Kidney (tissue), 14 donors: ENCODE data around the gene NPR2. TPM values are rescaled to one million over a fixed set of nuclear protein-coding genes. Genes with fewer than 3 reads are reported as not detected.

Source experiments
- DNase-seq, 5 donors: peaks; one replicate each; pipeline ENCODE4 v3.0.0-alpha.2; 2013 to 2020
- FAIRE-seq: peaks from 2 replicates; lab custom pipeline; 2012; peaks lifted over from hg19 to GRCh38; lab: Jason Lieb, UNC
- H3K27ac ChIP-seq, 2 donors: one replicate each; pipeline ENCODE4 v1.7.0; 2013; ENCODE audit warnings: low read depth in 2 of 2, low read length in 2 of 2, inconsistent platforms in 1 of 2
- H3K27me3 ChIP-seq: one replicate; pipeline ENCODE4 v1.7.1; 2013; ENCODE audit warnings: low read length, inconsistent platforms; ENCODE audit not compliant: control insufficient read depth, insufficient read depth
- H3K36me3 ChIP-seq, 3 donors: one replicate each; pipeline versions ENCODE4 v1.7.0 to v1.7.1; 2013; ENCODE audit warnings: low read length in 3 of 3, control low read depth in 1 of 3, inconsistent platforms in 1 of 3; ENCODE audit not compliant: insufficient read depth in 3 of 3, control insufficient read depth in 2 of 3
- H3K4me1 ChIP-seq, 3 donors: one replicate each; pipeline versions ENCODE4 v1.7.0 to v1.7.1; 2013; ENCODE audit warnings: low read length in 3 of 3, inconsistent platforms in 1 of 3, low read depth in 1 of 3; ENCODE audit not compliant: control insufficient read depth in 2 of 3, insufficient read depth in 2 of 3
- H3K4me3 ChIP-seq, 3 donors: one replicate each; pipeline versions ENCODE4 v1.7.0 to v1.8.1; 2013; ENCODE audit warnings: low read length in 3 of 3, control low read depth in 1 of 3, inconsistent platforms in 1 of 3
- H3K9ac ChIP-seq, 3 donors: one replicate each; pipeline versions ENCODE4 v1.7.0 to v1.7.1; 2013; ENCODE audit warnings: low read length in 3 of 3, control low read depth in 1 of 3, inconsistent platforms in 1 of 3
- H3K9me3 ChIP-seq, 3 donors: one replicate each; pipeline versions ENCODE4 v1.7.0 to v1.7.1; 2013; ENCODE audit warnings: low read length in 3 of 3, control low read depth in 1 of 3, inconsistent platforms in 1 of 3; ENCODE audit not compliant: control insufficient read depth in 2 of 3, insufficient read depth in 1 of 3
- CTCF ChIP-seq: IDR thresholded peaks from 3 replicates; pipeline ENCODE4 v1.5.1; 2012; ENCODE audit warnings: mild to moderate bottlenecking, moderate library complexity, borderline replicate concordance; ENCODE audit not compliant: insufficient read depth; ENCODE audit errors: extremely low read depth
- intact Hi-C: fragments of 100-400 bp; cut with DNase I; formaldehyde crosslinking; loops from one replicate; pipeline ENCODE4 v1.11.1; 2022
- polyA plus RNA-seq: library from polyadenylated mRNA; stranded (reverse); fragments of 350-450 nt; fragmentation: Illumina TruSeq; extraction: RNeasy Lipid Tissue Mini Kit (QIAGEN cat#74804); gene quantifications from one replicate; pipeline ENCODE4 v1.2.3, GENCODE V29; 2014; ENCODE audit warnings: low read depth, low replicate concordance; ENCODE audit not compliant: insufficient read depth
- total RNA-seq: library from RNA; stranded (reverse); fragmentation: NEBNext Ultra II Directional; extraction: Animal tissue kit (Norgen Biotek cat#: 25700); gene quantifications from one replicate; pipeline ENCODE4 v1.2.1, GENCODE V29; 2021
- donor health status: control.
- donor health status: control.
- donor health status: control.
- donor health status: control.
- donor health status: control.
- donor health status: DM: yes; HTN: yes; CAD: no.
- donor health status: Normal renal cell carcinoma (clear cell type).

NPR2 gene
- total and polyA plus RNA-seq, 2 donors from 2014 or later: 11.4 to 17.0 TPM

DNA sequence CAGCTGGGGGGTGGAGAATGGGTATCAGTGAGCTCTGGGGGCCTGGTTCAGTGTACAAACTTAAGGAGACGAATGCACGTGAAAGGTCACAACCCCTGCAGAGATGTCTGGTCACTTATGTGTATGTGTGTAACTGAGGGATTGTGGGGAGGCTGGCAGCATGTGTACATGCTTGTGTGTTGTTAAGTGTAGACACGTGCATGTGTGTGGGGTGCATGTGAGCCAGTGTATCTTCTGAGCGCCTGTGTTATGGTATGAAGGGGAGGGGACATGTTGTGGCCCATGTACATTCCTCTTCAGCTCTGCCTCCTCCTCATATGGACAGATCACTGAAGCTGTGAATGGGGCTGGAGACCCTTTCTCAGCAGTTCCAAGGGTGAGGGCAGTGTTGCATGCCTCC lies 39.6 kb downstream of the NPR2 start:
- Histone ChIP-seq H3K36me3 (no peaks in the 10 kb centered on the region), H3K4me3 (no peak overlapping the region), H3K27me3 (no peaks in the 10 kb centered on the region), H3K9ac (no peak overlapping the region), H3K27ac (no peak overlapping the region), H3K4me1 (peaks cover 0 to 34% (median 20%) of the 10 kb centered on the region in 3 donors), H3K9me3 (no peaks in the 10 kb centered on the region)
- intact Hi-C loops: no loop called here
- DNase-seq: no peak
- TF ChIP-seq CTCF: no peak
- FAIRE-seq: no peak

DNA sequence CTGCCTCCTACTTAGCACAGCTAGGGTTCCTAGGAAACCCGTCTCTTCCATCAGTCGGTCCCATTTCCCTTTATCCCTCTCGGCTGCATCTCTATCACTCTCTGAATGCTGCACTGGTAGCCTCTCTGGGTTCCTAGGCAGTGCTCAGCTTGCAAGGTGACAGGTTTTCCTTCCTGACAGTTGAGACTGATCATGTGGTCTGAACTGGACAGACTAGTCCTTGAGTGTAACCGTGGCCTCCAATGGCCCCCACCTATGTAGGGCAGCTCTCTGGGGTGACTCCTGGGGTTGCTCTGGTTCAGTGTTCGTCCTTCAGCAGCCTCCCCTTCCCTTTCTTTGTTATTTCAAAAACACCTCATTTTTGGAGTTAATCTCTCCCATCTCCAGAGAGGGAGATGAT lies 41.4 kb downstream of the NPR2 start:
- DNase-seq (peak in 1 of 5 donors; percentile 23), FAIRE-seq (no peak)
- Histone ChIP-seq H3K9me3 (no peaks in the 10 kb centered on the region), H3K4me1 (peaks cover 0 to 36% (median 20%) of the 10 kb centered on the region in 3 donors), H3K4me3 (no peak overlapping the region), H3K27ac (peak overlapping the region; percentile 44 to 52), H3K27me3 (no peaks in the 10 kb centered on the region), H3K36me3 (no peaks in the 10 kb centered on the region), H3K9ac (no peak overlapping the region)
- no peak for TF ChIP-seq CTCF
- intact Hi-C loops: no loop called here

- no peaks in the 10 kb centered on the region for H3K9me3 ChIP-seq
- H3K27ac ChIP-seq: peak overlapping the region; percentile 42 to 52
- no peak for TF ChIP-seq CTCF
- intact Hi-C loops: no loop called here
- H3K9ac ChIP-seq: peak overlapping the region in 1 of 3 donors; percentile 34
- H3K36me3 ChIP-seq: no peaks in the 10 kb centered on the region
- FAIRE-seq (no peak), DNase-seq (no peak)
- no peak overlapping the region for H3K4me3 ChIP-seq
- peaks cover 0 to 33% (median 15%) of the 10 kb centered on the region in 3 donors for H3K4me1 ChIP-seq
- no peaks in the 10 kb centered on the region for H3K27me3 ChIP-seq
Measured at GRCh38 chr9:35834260-35835215, 43.1 kb downstream of the NPR2 start.
